ENCODE data around the gene KRTAP6-1.

KRTAP6-1 gene

GRCh38 chr21:30577766-30578165, 36.0 kb downstream of the KRTAP6-1 start:
- DNase-seq (ENCODE audit: low spot score), result no peak

GRCh38 chr21:30567617-30568016, 46.1 kb downstream of the KRTAP6-1 start:
- DNase-seq (ENCODE audit: low spot score), result no peak

- DNase-seq (ENCODE audit: low spot score), result no peak
These were observed 50.1 kb downstream of the KRTAP6-1 start for GRCh38 chr21:30563630-30564029.

Measured in cerebellar cortex (tissue), 1 donor.